GM20431 (cell line): ENCODE measurements around the gene PKIB.

Source experiments
- in situ Hi-C: fragments of 300-500 bp; cut with MseI, MboI; formaldehyde crosslinking; loops from one replicate; pipeline ENCODE4 v1.15.0; 2020; ENCODE audit warnings: low sequenced_read_pairs; ENCODE audit not compliant: unreplicated experiment

Gene PKIB

GRCh38 chr6:122660296-122660695 is 50.1 kb downstream of the PKIB start:
- in situ Hi-C loops = no loop called here

GRCh38 chr6:122663981-122664380 is 53.8 kb downstream of the PKIB start:
- in situ Hi-C loops = no loop called here

DNA sequence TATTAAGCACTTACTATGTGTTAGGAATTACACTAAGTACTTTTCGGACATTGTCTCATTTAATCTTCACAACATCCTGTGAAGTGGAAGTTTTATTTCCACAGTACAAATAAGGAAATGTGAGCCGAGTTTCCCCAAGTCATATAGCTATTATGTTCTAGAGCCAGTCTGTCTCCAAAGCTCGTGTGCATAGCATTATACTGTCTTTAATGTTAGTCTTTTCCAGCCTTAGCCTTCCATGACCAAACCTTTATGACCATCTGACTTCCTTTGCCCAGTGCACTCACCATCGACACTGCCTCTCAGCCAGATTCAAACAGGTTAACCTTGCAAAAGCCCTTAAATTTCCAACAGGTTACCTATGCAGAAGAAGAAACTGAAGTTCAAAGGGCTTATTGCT is 55.7 kb downstream of the PKIB start:
- in situ Hi-C loops = no loop called here

GRCh38 chr6:122666418-122666817 is 56.2 kb downstream of the PKIB start:
- in situ Hi-C loops = no loop called here

DNA sequence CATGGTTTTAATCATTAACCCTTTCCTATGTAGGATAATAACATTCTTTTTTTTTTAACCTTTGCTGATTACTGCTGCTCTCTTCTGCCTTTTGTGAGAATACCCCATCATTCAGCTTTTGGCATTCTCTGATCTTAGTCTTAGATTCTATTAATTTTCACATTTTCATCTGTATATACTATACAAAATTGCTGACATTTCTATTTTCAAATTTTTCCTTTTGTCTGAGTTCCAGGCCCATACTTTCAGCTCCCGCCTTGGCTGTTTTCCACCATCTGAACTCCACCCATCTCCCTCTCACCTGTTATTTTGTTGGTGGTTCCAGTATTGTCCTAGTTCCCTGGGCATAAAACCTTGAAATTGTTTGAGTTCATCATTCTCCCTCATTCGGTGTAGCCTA is 59.2 kb downstream of the PKIB start:
- in situ Hi-C loops = no loop called here

DNA sequence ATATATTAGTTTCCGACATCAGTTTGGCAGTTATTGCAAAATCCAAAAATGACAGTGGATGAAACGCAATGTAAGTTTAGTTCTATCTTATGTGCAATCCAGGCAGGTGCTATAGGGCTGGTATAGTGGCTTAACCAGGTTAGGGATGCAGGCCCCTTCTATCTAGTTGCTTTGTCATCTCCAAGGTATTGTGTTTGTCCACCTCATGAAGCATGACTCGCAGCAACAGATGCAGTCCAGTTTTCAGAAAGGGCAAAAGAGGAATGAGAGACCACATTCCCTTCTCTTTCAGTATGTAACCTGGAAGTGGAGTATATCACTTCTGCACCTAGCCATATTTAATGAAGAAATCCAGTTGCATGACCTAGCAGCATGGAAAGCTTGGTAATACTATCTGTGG is 59.7 kb downstream of the PKIB start:
- in situ Hi-C loops = no loop called here

GRCh38 chr6:122671251-122671650 is 61.0 kb downstream of the PKIB start:
- in situ Hi-C loops = no loop called here

GRCh38 chr6:122673343-122673961 is 63.2 kb downstream of the PKIB start:
- in situ Hi-C loops = no loop called here

GRCh38 chr6:122676146-122676545 is 65.9 kb downstream of the PKIB start:
- in situ Hi-C loops = no loop called here

DNA sequence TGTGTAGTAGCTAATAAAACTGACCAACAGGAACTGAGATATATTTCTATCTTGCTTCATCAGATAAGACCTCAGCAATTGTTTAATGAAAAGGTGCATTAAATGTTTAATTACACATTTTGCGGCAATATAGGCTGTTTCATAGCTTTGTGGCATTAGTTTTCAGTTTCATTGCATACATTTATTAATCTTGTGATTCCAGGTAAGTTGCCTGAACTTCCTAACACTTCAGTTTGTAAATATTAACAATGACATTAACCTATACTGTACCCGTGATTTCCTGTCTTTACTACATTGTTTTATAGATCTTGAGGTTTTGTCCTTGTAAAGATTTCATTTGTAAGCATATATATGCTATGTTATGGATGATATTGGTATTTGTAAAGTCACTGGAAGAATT is 66.5 kb downstream of the PKIB start:
- in situ Hi-C loops = no loop called here

- in situ Hi-C loops = no loop called here
Observed at GRCh38 chr6:122677406-122677805, 67.2 kb downstream of the PKIB start.

- in situ Hi-C loops = no loop called here
Observed at GRCh38 chr6:122678841-122679240, 68.6 kb downstream of the PKIB start.

GRCh38 chr6:122681705-122682104 is 71.5 kb downstream of the PKIB start:
- in situ Hi-C loops = no loop called here

DNA sequence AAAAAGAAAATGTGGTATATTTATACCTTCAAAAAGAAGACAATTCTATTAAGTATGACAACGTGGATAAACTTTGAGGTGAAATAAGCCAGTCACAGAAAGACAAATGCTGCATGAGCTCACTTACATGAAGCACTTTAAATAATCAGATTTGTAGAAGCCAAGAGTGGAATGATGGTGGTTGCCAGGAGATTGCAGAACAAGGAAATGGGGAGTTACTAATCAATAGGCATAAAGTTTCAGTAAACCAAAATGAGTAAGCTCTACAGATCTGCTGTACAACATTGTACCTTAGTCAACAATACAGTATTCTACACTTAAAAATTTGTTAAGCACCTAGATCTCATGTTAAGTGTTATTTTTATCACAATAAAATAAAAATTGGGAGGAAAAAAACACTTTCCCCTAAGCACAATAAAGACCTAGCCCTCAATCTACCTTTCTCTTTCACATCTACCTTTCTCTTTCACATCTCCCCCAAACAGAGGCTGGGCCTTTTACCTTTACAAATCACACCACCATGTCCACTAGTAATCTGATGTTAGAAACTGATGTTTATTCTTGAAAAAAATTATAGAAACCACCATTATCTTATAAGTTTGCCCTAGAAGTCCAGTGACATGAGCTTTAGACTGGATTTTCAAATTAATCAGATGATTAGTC is 73.9 kb downstream of the PKIB start:
- in situ Hi-C loops = no loop called here

DNA sequence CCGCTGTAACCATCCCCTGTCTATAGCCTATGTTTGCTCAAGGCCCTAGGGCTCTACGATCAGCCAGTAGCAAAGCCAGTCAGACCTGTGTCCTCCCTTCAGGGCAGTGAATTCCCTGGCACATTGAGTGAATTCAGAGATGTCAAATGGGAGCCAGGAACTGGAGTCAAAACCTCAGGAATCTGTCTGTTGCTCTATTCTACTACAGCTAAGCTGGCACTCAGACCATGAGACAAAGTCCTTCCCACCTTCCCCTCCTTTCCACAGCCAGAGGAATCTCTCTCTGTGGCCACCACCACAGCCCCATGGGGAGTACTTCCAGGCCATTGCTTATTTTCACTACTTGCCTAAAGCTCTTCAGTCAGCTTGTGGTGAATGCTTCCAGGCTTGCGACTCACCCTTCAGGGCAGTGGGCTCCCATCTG is 82.0 kb downstream of the PKIB start:
- in situ Hi-C loops = no loop called here

- in situ Hi-C loops = no loop called here
Observed at GRCh38 chr6:122692807-122693580, 82.8 kb downstream of the PKIB start.

DNA sequence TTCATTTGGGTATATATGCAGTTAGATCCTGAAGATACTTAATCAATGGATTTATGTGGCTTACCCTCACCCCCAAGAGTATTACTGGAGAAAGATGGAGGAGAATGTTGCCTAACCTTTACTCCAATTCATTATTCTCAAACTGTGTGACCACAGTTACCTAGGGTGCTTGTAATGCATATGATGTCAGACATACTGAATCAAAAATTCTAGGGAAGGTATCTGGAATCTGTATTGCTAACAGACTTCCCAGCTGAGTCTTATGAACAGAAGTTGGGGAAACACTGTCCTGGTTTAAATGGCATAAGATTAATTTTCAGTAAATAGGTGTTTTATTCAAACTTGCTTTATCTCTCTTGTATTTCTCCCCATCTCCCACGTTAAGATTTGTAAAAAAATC is 83.9 kb downstream of the PKIB start:
- in situ Hi-C loops = no loop called here

DNA sequence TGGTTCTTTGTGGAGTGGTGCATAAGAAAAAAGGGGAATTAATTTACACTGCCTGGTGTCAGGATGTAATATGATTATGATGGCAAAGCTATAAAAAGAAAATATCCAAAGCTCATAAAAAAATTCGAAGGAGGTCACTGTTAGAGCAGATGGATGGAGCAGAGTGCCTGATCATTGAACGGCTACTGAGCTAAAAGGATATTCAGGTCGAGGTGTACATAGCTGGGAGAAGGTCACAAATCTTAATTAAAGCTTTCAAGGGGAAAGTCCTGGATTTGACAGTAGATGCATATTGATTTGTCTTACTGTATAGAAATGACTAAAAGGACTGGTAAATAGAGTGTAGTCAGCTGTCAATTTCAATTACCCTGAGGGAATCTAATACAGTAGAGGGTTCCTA is 84.4 kb downstream of the PKIB start:
- in situ Hi-C loops = no loop called here

GRCh38 chr6:122695188-122695587 is 85.0 kb downstream of the PKIB start:
- in situ Hi-C loops = no loop called here

- in situ Hi-C loops = no loop called here
Observed at GRCh38 chr6:122696079-122696478, 85.9 kb downstream of the PKIB start.

DNA sequence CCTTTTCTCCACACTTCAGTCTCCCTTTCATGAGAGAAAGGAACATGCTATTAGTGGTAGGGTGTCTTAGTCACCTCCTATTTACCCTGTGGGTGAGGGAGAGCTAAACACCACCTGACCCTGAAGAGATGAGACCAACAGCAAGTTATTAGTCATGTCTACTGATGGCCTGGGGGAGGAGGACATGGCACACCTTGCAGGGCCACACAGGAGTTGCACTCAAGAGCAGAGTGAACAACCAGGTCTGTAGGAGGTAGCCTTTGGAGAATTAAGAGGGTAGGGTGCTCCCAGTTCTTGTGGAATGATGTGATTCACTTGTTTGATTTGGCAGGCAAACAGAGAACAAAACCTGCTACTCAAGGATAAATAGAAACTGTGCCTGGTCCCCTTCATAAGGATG is 86.6 kb downstream of the PKIB start:
- in situ Hi-C loops = no loop called here
